ENCODE results near the gene GIGYF1. TPM values are rescaled to one million over a fixed set of nuclear protein-coding genes. Genes with fewer than 3 reads are reported as not detected.
A peak's percentile ranks its signal among the peaks of the same experiment; 100 is the strongest.
"Not testable (repeated sequence)": the region's sequence is repeated elsewhere in the genome, so short reads cannot be mapped to it uniquely, and the experiment has no call there.

GIGYF1 gene
- total RNA-seq, 3 donors from 2014 or later: 25.0 to 39.0 (median 34.8) TPM

DNA sequence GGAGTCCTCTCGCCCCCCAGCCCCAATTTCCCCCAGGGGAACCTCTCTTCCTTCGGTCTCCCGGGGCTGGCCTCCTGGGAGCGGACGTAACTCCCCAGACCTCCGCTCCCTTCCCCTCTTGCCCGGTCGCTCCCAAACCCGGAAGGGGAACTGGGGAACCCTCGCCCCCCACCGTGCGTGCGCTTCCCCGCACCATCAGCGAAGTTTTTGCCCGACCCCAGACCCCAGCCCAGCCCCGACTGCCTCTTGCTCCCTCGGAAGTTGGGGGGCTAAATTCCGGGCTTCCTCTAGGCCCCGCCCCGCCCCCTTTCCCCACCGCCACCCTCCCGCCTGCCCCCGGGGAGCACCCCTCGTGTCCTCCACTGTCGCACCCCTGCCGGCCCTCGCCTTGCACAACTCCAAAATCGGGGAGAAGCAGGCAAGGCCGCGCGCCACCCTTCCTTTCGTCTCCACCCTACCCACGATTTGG is 20.1 kb downstream of the GIGYF1 start:
- no peaks in the 10 kb centered on the region for H3K4me1 ChIP-seq
- H3K9me3 ChIP-seq: no peaks in the 10 kb centered on the region
- intact Hi-C loops (cut with DNase I; ENCODE audit: low total_unique reads): loop anchor here (10.0 kb wide), 1 partner anchor 69 kb away; the partner anchor contains the start of gene PCOLCE
- H3K36me3 ChIP-seq: no peaks in the 10 kb centered on the region
- DNase-seq (ENCODE audit: low spot score in 2 of 2): no peak
- TF ChIP-seq POLR2AphosphoS5 (IDR thresholded peaks at IDR 0.05) (no peak), CTCF (IDR thresholded peaks at IDR 0.05) (no peak)
- peak overlapping the region; percentile 97 to 100 (median 98) for H3K4me3 ChIP-seq
- no peaks in the 10 kb centered on the region for H3K27me3 ChIP-seq
- H3K27ac ChIP-seq: peak overlapping the region; percentile 95 to 97

GRCh38 chr7:100673302-100673941 is 20.6 kb downstream of the GIGYF1 start, which contains the start of gene GNB2:
Gene GNB2, plus strand, starts transcription at chr7:100673740. Its CDS starts 2,526 bp downstream, at chr7:100676266.
- Histone ChIP-seq H3K27me3 (no peaks in the 10 kb centered on the region), H3K36me3 (no peaks in the 10 kb centered on the region), H3K4me1 (no peaks in the 10 kb centered on the region), H3K4me3 (peak within 1 kb of the TSS; percentile 97 to 100 (median 98)), H3K9me3 (no peaks in the 10 kb centered on the region), H3K27ac (peak within 1 kb of the TSS; percentile 95 to 97)
- peak; percentile 99 for DNase-seq (ENCODE audit: low spot score in 2 of 2)
- intact Hi-C loops (cut with DNase I; ENCODE audit: low total_unique reads): loop anchor here (10.0 kb wide), 1 partner anchor 69 kb away; the partner anchor contains the start of gene PCOLCE
- TF ChIP-seq POLR2A (IDR thresholded peaks at IDR 0.05) (peak; percentile 41), CTCF (IDR thresholded peaks at IDR 0.05) (peak in 1 of 3 donors; percentile 33), POLR2AphosphoS5 (IDR thresholded peaks at IDR 0.05) (peak; percentile 95 to 99 (median 95))

GRCh38 chr7:100671353-100672327 is 22.4 kb downstream of the GIGYF1 start:
- Histone ChIP-seq H3K36me3 (no peaks in the 10 kb centered on the region), H3K4me3 (no peak overlapping the region), H3K27me3 (no peaks in the 10 kb centered on the region), H3K27ac (no peak overlapping the region), H3K4me1 (no peaks in the 10 kb centered on the region), H3K9me3 (no peaks in the 10 kb centered on the region)
- TF ChIP-seq POLR2A (IDR thresholded peaks at IDR 0.05) (no peak), POLR2AphosphoS5 (IDR thresholded peaks at IDR 0.05) (no peak), CTCF (IDR thresholded peaks at IDR 0.05) (no peak)
- no peak for DNase-seq (ENCODE audit: low spot score in 2 of 2)
- intact Hi-C loops (cut with DNase I; ENCODE audit: low total_unique reads): loop anchor here (10.0 kb wide), 1 partner anchor 67 kb away; the partner anchor contains the start of gene PCOLCE

DNA sequence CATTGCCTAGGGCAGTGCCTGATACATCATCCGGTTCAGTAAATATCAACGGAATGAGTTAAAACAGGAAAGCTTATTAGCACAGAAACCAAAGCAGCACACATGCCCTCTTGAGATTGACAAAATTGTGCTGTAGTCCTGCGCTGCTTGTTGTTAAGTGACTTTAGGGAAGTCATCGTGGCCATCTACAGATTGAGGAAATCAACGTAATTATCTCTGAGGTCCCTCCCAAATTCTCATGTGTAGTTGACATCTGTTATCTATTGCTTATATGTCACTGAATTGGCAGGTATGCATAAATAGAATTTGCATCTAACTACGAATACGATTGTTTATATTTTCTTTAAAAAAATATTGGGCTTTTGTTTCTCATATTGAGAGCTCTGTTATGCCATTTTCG is 24.0 kb downstream of the GIGYF1 start:
- intact Hi-C loops (cut with DNase I; ENCODE audit: low total_unique reads): loop anchor here (10.0 kb wide), 1 partner anchor 65 kb away; the partner anchor contains the start of gene PCOLCE
- H3K9me3 ChIP-seq: no peaks in the 10 kb centered on the region
- no peak for DNase-seq (ENCODE audit: low spot score in 2 of 2)
- H3K36me3 ChIP-seq: no peaks in the 10 kb centered on the region
- no peaks in the 10 kb centered on the region for H3K4me1 ChIP-seq
- TF ChIP-seq POLR2A (IDR thresholded peaks at IDR 0.05): no peak
- no peak for TF ChIP-seq POLR2AphosphoS5 (IDR thresholded peaks at IDR 0.05)
- TF ChIP-seq CTCF (IDR thresholded peaks at IDR 0.05): no peak
- no peak overlapping the region for H3K4me3 ChIP-seq
- no peaks in the 10 kb centered on the region for H3K27me3 ChIP-seq
- no peak overlapping the region for H3K27ac ChIP-seq

- H3K9me3 ChIP-seq; intact Hi-C loops (cut with DNase I; ENCODE audit: low total_unique reads); H3K4me1 ChIP-seq; H3K4me3 ChIP-seq; H3K27ac ChIP-seq; DNase-seq (ENCODE audit: low spot score in 2 of 2); H3K27me3 ChIP-seq; H3K36me3 ChIP-seq: not testable (repeated sequence)
These were observed 24.9 kb downstream of the GIGYF1 start for GRCh38 chr7:100669106-100669505.

All from breast epithelium (tissue), 4 donors.